LNCAP (cell line): ENCODE data around the gene NTRK2.

Source experiments
- TF ChIP-seq, protein P1 (sequence below): fragments of 450-650 bp; IDR thresholded peaks from 2 replicates; pipeline ENCODE4 v1.5.1; 2017; ENCODE audit warnings: mild to moderate bottlenecking

NTRK2 gene

DNA sequence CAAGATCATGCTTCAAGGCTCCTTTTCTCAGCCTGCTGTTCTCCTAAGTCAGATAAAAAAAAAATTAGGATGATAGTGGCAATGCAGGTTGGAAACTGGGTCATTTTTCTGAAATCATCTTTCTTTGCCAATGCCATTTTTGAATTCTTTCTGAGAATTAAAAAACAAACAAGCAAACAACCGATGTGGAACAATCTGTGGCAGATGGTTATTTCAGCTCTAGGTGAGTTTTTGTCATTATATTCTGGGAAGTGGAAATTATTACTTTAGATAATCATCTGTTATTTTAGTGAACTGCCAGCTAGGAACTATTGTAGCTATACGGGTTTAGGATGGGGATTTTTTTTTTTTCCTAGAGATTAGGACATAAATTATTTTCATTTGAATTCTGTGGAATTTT, 129.7 kb downstream of the NTRK2 start:
- TF ChIP-seq, protein P1, sequence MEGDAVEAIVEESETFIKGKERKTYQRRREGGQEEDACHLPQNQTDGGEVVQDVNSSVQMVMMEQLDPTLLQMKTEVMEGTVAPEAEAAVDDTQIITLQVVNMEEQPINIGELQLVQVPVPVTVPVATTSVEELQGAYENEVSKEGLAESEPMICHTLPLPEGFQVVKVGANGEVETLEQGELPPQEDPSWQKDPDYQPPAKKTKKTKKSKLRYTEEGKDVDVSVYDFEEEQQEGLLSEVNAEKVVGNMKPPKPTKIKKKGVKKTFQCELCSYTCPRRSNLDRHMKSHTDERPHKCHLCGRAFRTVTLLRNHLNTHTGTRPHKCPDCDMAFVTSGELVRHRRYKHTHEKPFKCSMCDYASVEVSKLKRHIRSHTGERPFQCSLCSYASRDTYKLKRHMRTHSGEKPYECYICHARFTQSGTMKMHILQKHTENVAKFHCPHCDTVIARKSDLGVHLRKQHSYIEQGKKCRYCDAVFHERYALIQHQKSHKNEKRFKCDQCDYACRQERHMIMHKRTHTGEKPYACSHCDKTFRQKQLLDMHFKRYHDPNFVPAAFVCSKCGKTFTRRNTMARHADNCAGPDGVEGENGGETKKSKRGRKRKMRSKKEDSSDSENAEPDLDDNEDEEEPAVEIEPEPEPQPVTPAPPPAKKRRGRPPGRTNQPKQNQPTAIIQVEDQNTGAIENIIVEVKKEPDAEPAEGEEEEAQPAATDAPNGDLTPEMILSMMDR = no peak

GRCh38 chr9:84804951-84805694, 135.6 kb downstream of the NTRK2 start:
- TF ChIP-seq, protein P1 = no peak

DNA sequence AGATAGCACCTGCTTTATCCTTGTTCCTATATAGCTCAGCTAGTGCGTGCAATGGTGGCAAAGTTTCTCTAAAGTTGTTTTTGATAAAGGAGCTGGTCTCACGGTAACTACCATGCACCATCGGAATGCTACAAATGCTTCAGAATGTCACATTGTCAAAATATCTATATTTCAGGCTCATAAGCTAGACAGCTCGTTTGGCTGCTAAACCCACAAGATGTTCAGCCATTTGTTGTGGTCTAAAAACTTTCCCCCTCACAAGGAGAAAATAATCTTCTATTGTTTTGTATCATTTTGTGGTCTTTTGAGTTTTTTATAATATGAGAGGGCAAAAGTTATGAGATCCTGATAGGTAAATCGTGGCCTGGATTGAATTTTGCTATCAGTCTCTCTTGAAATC, 137.9 kb downstream of the NTRK2 start:
- TF ChIP-seq, protein P1 = no peak

DNA sequence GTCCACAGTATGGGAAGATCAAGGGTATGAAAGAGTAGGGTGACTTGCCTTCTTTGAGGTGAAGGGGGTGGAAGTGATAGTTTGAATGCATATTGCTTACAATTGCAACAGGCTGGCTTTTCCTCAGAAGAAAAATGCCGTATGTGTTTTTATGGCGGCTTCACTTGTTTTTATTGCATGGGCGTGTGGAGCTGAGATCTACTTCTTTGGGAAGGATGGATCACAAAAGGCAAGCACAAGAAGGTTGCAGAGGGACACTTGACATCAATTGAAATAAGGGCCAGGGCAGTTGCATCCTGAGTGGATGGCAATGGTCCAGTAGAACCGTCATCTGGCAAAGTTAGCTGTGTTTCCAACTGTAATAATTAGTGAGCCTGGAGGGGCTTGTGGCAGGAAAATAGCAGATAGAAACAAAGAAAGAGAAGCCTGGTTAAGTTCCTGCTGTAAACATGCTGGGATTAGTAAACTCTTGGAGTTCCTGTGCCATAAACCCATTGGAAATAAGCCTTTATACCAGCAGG, 138.4 kb downstream of the NTRK2 start:
- TF ChIP-seq, protein P1 = no peak

DNA sequence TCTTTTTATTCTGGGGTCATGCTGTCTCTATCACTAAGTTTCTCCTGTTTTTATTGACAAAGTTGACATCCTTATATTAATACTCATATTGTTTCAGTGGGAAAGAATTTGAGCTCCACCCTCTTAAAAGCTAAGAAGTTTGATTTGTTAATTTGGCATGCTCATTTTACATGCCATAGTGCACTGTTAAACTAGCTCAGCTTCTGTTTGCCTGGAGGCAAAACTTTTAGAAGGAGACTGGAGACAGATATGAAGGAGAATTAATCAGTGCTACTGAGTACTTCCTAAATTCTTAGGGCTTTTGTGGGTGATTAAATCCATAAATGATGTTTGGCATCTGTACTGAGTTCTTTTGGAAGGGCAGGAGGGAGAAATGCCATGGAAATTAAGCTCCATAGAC, 138.9 kb downstream of the NTRK2 start:
- TF ChIP-seq, protein P1 = no peak

GRCh38 chr9:84811072-84811750, 141.7 kb downstream of the NTRK2 start:
- TF ChIP-seq, protein P1 = no peak

GRCh38 chr9:84811751-84812074, 142.2 kb downstream of the NTRK2 start:
- TF ChIP-seq, protein P1 = no peak
